Measurements from ENCODE around the gene KIRREL3.

DNA sequence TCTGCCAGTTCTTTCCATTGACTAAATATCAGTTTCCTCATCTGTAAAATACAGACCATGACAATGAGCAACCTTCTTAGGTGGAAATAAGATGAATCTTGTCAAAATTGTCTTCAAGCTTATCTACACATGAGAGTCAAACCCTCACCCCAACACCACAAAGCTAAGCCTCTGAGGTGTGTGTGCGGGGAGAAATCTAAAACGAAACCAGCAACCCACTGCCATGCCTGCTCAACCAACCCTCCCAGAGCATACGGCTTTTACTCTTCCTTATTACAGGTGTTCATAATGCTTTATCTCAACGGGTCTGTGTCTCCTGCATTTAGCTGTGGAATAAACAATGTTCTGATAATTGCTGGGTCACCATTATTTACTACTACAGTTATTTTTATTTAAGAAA is 235.4 kb downstream of the KIRREL3 start:
- TF ChIP-seq CTCF (optimal IDR thresholded peaks at IDR 0.05 in 1 of 3, IDR thresholded peaks at IDR 0.05 in 1 of 3, conservative IDR thresholded peaks at IDR 0.05 in 1 of 3; ENCODE audit: extremely low read depth in 1 of 3, insufficient read depth in 2 of 3, low read length in 3 of 3) (no peak), EZH2 (IDR thresholded peaks at IDR 0.05; ENCODE audit: low read length) (no peak)
